22Rv1 (cell line): ENCODE measurements around the gene FOXS1.

Experiments used
- ZFX ChIP-seq: fragments of 450-650 bp; IDR thresholded peaks from 2 replicates; pipeline ENCODE4 v1.6.1; 2017; ENCODE audit warnings: antibody characterized with exemption, borderline replicate concordance
- TF ChIP-seq, protein P1 (sequence below): fragments of 450-650 bp; IDR thresholded peaks from 2 replicates; pipeline ENCODE4 v1.5.1; 2017; ENCODE audit warnings: mild to moderate bottlenecking

- TF ChIP-seq, protein P1, sequence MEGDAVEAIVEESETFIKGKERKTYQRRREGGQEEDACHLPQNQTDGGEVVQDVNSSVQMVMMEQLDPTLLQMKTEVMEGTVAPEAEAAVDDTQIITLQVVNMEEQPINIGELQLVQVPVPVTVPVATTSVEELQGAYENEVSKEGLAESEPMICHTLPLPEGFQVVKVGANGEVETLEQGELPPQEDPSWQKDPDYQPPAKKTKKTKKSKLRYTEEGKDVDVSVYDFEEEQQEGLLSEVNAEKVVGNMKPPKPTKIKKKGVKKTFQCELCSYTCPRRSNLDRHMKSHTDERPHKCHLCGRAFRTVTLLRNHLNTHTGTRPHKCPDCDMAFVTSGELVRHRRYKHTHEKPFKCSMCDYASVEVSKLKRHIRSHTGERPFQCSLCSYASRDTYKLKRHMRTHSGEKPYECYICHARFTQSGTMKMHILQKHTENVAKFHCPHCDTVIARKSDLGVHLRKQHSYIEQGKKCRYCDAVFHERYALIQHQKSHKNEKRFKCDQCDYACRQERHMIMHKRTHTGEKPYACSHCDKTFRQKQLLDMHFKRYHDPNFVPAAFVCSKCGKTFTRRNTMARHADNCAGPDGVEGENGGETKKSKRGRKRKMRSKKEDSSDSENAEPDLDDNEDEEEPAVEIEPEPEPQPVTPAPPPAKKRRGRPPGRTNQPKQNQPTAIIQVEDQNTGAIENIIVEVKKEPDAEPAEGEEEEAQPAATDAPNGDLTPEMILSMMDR: no peak
- TF ChIP-seq ZFX: no peak
Observed at GRCh38 chr20:31868853-31869672, 23.7 kb upstream of the FOXS1 start.
